AG08396 (cell line): ENCODE data around the gene TAGLN.
A peak's percentile ranks its signal among the peaks of the same experiment; 100 is the strongest.

ENCODE experiments used
- DNase-seq: peaks from one replicate; pipeline ENCODE4 v3.0.0; 2012; ENCODE audit warnings: low spot score, mixed read lengths

Gene TAGLN

DNA sequence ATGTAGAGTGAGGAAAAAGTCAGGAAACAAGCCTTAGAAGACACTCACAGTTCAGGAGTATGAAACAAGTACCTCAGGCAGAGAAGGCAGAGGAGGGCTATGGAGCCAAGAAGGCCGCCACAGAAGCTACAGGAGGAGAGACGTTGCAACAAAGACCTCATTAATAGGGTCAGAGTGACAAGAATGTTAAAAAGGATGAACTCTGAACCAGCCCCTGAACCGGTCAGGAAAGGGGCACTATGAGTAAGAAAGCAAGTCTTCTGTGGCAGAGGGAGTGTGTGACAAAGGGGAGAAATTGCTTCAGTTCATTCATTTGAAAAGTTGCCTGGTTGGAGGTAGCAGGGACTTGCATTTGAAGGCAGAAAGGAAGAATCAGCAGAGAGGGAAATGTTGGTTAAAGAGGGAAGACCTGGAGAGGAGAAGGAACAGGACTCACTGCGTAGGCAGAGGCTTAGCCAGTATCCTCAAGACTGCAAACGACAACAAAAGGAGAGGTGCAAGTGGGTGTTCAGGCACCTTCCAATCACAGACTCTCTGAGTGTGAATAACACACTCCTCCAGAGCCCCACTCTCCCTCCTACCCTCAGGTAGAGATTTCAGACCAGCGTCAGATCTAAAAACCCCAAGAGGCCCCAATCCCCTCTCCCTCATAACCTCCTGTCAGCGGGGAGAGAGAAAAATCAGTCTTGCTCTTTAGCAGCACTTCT is 15.4 kb downstream of the TAGLN start:
- no peak for DNase-seq

DNA sequence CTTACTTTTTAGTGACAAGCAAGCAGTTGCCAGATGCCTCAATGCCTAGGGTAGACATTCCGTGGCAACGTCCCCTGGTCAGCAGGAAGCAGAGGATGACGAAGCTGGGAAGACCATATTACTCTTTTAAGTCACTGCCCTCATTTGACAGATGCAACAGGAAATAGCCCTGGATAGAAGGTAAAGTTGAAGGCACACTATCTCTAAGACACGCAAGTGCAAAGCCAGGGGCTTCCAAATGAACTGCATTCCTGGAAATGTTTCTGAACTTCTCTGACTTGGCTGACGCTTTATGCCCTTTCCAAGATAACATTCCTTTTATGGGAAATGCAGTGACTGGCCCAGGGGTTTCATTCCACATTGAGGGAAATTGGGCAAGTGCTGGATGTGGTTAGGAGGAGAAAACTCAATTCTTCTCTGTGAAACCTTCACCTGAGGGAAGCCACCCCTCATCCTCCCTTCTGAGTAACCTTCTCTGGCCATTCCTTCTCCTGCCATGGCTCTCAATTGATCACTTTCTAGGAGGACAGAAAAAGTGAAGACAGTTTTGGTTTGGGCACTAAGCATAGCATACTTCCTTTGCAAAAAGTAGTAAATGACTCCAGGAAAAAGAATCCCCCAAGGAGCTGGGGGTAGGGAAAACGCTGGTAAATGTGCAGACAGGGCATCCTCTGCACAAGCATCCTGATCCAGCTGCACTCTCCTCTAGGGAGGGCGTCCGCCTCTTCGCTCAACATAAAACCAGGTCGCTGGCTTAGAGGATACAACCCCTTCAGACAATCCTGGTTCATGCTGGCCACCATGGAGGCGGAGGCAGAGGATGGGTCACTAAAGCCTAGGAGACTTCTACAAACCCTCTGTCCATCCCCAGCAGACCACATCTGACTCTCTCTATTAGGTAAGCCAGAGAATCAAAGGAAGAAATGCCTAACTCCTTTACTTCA is 18.2 kb downstream of the TAGLN start:
- DNase-seq = no peak

DNA sequence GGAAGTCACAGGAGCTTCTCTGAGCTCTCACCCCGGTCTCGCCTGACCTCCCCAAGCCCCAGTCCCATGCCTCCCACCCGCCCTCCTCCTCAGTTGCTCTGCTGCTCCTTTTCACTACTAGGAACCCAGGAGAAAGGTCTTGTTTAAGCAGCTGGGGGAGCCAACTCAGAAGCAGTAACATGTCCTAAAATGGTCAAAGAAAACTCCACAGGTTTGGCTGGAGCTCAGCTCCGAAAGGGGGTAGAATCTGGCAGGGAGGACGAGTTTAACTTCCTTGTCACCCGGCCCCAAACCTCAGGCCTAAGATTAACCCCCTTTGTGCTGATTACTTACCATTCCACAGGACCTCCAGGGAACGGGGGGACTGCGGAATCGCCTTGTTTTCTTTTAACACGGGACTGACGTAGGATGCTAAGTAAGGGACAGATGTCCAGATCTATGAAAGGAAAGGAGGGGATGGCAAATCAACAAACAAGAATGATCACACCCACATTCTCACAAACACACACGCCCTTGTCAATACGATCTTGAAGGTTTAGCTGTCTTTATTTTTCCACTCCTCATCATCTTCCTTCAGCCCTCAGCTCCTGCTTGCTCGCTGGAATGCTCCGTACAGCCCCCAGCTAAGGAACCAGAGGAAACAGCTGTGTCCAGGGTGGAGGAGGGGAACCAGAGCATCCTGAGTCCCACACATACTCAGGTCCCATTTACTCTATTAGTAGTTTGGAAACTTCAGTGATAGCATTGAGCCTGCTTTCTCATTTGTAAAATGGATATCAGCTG is 19.2 kb downstream of the TAGLN start:
- DNase-seq = no peak

DNA sequence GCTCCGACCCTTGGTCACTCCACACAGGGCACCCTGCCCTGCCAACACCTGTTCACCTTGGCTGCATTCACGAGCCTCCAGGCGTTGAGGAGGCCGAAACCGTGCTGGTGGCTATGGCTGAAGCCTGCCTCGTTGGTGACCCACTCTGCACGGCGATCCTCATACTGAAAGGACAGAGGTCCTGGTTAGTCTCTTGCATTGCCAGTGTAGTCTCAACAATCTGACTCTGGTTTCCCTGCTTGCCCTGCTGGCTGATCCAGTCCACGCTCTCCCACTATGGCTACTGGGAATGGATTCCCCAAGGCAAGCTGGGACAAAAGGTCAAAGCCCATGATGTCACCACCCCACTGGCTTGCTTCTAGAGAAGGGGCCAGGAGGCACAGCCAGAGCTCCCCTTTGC is 19.8 kb downstream of the TAGLN start:
- no peak for DNase-seq

DNA sequence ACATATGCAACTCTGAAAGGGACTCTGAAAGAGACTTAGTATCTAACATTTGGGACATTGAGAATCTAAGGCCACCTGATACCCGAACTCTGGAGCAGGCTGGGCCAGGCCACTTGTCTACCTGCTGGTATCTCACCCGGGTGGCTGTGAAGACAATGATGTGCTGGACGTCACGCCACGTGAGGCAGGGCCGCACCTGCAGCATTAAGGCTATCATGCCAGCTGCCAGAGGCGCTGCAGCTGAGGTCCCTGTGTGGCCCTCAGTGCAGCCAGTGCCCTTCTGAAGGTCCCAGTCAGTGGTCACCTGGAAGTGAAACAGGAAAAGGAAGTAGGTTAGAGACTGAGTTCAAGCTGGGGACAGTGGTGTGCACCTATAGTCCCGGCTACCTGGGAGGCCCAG is 20.3 kb downstream of the TAGLN start:
- DNase-seq = no peak

DNA sequence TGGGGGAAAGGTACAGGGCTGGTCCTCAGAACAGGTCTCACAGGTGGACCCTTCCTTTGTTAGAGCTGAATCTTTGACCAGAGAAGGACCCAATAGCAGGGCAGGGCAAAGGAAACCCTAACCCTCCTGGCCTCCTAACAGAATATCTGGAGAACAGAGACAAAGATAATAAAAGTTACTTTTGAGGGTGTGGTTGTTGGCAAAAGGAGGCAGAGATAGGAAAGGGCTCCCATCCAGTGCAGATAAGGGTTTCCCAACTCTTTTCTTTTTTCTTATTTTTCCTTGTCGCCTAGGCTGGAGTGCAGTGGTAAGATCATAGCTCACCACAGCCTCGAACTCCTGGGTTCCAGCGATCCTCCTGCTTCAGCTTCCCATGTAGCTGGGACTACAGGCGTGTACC is 20.8 kb downstream of the TAGLN start:
- no peak for DNase-seq

DNA sequence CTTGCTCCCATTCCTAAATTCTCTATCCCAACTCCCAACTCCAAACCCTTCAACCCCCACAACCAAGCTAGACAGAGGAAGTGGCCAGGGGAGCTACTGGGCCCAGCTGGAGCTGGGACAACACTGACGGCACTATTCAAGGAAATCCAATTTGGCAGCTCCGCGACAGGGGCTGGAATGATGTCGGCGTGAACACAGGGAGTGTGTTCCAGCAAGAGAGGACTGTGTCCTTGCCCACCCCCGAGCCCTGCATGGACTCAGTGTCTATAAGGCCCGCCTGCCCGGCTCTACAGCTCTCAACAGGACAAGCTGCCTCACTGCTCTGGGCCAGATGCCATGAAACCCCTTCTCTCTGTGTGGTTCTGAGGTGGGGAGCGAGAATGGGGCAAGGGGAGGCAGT is 21.4 kb downstream of the TAGLN start:
- no peak for DNase-seq

DNA sequence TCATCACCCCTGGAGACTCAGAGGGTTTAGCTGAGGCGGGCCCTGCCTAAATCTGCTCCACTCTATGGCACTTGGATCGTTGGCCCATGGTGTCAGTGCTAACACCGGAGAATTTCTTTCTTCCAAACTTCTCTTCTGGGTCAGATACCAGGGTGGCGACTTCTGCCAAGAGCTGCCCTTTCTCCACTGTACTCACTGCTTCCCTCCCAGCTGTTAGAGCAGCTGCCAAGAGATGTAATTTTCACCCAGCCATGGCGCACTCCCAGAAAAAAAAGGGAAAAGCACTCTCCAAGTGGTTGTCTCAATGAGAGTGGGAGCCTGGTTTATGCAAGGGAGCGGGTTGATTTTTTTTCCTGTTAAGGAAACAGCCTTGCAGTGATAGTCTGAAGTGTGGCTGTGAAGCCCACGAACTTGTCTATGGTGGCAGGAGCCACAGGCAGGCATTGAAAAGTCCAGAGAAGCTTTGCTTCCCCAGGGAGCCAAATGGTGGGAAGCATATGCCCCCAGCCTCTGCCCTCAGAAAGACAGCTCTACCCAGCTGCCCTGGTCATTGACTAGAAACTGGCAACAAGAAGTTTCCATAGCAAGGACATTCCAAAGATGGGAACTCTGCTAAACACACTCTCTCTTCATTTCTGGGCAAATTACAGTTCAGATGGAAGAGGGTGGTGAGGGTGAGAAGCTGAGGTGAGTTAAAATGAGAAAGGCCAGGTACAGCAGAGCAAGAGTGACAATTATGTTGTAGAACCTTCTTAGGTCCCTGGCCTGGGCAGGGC is 22.0 kb downstream of the TAGLN start:
- DNase-seq = no peak

DNA sequence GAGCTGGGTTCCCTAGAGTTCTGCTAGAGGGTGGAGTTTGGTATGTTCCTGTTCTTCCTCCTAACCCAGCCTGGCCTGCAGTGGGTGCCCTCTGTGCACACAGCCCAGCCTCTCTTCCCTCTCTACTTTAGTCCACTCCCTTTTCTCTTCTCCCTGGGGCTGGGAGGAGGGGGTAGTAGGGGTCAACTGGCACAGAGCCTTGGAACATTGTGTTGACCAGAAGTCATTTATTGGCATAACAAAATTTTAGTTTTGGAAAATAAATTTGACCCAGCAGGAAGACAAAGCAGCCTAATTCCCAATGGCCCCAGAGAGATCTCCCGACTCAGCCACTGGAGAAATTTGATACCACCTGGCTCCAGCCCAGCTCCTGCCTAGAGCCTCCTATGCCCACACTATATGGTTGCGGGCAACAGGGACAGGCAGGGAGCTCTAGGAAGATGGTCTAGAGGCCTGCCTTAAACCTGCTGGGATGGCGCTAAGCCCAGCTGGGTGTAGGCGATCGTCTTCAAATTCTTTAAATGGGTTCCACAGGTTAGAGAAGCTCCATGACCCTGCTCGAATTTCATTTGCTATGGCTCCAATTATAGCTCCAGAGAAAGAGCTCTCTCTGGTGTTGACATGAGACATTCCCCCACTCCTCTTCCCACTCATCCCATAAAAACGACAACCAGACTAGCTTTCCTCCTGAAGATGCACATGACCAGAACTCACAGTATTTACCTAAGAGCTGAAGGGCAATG is 22.8 kb downstream of the TAGLN start:
- DNase-seq = no peak

DNA sequence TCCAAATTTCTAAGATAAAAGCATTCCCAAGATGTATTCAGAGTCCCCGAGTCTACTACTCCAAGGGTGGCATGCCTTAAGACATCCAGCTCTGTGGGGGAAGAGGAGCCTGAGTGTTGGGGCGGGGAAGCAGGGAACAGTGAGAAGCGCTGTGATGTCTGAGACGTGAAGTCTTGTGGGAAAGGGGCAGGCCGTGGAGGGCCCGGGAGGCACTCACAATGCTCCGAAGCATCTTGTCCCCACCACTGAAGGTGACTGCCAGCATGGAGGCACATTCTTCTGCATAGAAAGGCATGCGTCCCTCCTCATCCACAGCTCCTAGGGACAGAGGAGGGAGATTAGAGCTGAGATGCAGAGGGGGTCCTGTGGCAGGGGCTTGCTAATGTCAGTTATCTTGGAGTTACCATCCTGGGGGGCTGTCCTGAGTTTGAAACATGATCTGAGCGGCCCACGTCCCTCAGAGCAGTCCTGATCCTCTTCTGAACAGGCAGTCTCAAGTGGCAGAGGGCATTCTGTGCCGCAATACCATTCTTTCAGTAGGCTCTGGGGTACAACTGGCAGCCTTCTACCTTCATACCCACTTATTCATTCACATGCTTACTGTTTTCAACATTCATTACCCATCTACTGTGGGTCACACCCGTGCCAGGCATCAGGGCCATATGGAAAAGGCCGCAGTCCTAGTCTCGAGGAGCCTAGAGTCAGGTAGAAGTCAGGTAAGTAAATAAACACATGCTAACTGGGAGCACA is 24.0 kb downstream of the TAGLN start:
- no peak for DNase-seq

DNA sequence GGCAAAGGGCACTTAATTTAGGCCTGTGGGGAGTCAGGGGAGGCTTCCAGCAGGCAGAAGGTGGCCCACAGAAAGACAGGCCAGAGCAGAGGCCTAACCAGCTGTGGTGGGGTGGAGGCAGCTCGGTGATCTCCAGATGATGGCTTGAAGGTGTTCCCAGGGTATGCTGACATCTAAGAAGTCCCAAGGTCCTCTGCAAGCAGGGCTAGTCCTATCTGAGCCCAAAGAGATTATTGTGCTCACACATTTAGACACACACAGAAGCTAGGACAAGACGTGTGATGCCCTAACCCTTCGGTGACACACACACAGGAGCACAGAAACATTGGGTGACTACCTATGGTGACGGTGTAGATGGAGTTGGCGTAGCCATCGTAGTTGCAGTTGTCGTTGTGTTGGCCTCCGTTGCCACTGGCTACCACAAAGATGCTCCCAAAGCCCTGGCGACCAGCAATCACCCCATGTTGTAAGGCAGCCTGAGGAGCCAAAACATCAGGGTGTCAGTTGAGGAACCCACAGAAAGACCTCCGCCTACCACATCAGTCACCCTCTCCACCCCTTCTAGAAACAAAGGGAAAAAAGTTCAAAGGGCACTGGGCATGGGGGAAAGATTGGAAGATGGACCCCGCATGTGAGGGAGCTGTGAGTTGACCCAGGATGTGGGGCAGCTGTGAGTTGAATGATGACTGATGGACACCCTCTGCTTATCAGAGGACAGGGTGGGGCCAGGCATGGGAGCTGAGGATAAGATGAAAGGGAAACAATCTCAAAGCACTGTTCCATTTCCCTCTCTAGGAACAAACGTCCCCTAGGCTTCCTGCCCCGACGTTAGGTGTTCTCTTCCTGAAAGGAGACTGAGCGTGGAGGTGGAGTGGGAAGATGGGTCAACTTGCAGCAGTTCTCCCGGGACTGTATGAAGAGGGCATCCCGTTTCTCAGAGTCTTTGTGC is 24.8 kb downstream of the TAGLN start:
- DNase-seq = no peak

DNA sequence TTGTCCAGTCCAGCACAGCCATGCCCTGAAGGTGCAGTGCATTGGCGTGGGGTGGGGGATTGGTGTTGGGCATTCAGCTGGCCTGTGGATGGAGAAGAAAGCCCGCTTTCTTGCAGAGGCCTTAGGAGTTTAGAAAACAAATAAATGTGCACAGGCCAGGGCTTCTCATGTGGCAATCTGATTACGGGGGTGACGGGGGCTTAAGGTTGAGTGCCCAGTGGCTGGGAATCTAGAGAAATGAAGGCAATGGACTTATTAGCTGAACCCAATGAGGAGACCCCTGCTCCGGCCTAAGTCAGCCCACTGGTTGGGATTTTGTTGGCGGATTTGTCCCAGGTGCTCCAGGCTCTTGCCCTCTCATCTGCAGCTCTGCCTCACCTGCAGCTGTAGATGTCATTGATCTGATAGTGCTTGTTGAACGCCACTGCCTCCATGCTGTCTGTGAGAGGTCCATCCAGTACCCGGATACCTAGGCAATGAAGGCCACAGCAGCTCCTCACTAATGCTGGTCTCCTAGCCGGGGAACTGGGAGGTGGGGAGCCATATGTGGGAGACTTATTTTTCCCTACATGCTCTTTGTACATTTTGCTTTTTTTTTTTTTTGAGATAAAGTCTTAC is 26.5 kb downstream of the TAGLN start:
- DNase-seq = no peak

DNA sequence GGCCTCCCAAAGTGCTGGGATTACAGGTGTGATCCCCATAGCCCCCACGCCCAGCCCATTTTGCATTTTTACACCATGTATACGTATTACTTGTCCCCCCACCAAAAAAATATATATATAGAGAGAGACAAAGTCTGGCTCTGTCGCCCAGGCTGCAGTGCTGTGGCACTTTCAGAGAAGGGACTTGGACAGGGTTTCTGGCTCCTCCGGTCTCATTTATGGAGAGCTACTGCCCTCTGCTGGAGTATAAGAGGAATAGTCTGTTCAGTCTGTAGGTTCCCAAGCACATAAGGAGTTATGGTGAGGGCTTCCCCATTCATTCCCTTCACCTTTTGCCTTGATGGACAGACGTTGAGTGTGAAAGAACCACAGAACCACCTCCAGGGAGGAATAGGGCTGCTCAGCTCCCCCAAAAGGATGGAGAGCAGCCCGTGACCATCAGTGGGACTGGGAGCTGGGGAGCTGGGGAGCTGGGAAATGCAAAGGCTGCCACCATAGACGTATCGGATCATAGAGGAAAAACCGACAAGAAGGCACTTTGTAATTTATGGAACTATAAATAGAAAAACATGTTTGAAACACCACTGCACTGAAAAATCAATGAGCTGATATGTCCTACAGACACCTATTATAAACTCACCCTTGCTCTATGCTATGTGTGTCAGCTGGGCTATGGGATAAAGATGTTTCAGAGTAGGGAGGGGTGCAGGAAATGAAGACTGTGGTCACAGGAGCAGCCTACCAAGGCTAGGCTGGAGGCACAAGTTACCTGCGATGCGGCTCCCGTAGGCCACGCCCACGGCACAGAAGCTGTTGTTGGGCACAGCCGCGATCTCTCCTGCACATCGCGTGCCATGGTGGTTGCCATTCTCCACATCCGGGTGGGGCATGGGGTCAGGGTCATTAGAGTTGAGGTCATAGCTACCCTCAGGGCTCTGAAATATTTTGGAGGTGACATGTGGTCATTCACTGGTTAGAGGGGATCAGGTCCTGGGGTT is 27.5 kb downstream of the TAGLN start:
- DNase-seq = peak; percentile 75

DNA sequence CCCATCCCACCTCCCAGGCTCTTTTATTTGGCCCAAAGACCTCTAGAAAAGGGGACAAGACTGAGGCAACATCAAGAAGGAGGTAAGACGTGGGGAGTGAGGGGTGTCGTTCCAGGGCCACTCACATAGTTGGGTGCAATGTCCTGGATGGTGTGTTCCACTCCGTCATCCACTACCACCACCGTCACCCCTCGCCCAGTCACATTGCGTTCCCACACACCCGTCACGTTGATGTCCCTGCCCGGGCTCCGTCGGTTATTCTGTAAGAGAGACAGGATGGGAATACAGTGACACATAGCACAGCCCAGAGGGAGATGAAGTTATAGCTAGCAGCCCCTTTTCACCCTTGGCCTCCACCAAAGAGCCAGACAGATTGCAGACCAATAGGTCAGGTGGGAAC is 28.9 kb downstream of the TAGLN start:
- no peak for DNase-seq

DNA sequence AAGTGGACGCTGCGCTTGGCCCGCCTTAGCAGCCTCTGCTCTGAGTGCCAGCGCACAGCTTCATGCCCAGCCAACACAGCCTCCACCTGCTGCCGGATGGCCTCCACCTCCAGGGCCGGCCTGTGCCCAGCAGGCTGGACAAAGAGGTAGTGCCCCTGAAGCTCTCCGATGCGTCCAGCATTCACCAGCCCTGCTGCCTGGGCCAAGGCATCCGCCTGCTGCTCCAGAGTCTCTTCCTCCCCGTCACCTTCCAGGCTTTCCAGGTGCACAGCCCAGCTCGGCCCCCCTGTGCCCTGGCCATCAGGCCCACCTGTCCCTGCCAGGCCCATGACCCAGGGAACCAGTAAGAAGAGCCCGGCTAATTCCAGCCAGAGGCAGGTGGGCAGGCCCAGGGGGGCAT is 30.2 kb downstream of the TAGLN start:
- DNase-seq = no peak

DNA sequence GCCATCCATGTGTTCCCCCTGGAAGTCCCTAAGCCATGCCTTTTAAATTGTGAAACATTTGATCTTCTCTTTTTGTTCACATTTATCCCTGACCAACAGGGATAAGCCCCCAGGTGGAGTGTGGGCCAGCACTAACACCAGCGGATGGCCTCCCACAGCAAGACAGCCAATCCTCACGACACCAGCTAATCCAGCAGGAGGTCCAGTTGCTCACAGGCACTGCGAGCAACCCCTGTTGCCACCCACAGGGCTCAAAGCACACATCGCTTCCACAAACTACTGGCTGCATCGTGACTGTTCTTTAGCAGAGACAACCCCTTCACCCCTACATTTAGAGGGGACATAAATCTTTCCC is 30.7 kb downstream of the TAGLN start:
- no peak for DNase-seq

DNA sequence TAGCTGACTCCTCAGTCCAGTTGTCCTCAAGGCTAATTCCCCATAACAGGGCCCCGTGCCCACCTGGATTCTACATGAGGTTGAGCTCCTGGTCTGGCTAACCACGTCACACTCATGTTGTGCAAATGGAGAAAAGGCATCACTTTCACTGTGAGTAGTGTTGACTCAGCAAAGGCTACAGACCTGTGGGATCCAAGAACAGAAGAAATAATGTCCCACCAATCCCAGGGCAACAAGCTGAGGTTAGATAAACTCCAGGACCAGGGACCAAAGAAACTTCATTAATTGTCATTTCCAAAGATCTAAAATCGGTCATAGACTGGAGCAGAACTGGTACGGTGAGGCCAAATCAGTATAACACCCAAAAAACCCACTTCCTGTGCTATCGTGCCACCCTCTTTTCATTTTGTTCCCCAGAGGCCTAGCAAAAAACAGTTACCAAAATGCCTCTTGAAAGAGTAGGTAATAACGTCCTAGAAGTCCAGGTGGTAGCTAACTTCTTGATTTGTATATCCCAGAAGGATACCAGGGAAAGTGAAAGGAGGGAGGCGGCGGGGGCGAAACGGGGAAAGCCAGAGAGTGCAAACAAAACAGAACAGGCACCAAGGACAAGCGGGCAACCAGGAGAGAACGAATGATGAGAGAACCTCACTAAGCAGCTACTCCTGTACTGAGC is 31.3 kb downstream of the TAGLN start:
- no peak for DNase-seq
